LNCAP (cell line): ENCODE measurements around the gene L3MBTL4.

Experiments used
- TF ChIP-seq, protein P1 (sequence below): fragments of 450-650 bp; IDR thresholded peaks from 2 replicates; pipeline ENCODE4 v1.5.1; 2017; ENCODE audit warnings: mild to moderate bottlenecking

Gene L3MBTL4

DNA sequence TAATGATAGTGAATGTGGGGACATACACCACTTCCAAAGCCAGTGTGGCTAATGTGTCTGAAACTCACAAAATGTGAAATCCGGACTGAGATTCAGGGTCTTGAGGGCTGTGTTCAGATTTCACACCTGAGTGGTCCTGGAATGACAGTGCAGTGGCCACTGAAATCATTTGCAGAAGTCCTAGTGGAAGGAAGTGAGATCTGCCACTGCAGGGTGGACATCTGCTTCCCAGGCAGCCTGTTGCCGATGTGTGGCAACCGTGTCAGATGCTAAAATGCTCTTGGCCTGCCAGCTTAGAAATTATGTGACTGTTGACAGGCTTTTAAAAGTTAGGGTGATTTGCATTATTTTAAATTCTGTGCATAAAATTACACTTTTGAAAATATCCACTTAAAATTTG lies 441.6 kb downstream of the L3MBTL4 start:
- TF ChIP-seq, protein P1, sequence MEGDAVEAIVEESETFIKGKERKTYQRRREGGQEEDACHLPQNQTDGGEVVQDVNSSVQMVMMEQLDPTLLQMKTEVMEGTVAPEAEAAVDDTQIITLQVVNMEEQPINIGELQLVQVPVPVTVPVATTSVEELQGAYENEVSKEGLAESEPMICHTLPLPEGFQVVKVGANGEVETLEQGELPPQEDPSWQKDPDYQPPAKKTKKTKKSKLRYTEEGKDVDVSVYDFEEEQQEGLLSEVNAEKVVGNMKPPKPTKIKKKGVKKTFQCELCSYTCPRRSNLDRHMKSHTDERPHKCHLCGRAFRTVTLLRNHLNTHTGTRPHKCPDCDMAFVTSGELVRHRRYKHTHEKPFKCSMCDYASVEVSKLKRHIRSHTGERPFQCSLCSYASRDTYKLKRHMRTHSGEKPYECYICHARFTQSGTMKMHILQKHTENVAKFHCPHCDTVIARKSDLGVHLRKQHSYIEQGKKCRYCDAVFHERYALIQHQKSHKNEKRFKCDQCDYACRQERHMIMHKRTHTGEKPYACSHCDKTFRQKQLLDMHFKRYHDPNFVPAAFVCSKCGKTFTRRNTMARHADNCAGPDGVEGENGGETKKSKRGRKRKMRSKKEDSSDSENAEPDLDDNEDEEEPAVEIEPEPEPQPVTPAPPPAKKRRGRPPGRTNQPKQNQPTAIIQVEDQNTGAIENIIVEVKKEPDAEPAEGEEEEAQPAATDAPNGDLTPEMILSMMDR, result no peak

DNA sequence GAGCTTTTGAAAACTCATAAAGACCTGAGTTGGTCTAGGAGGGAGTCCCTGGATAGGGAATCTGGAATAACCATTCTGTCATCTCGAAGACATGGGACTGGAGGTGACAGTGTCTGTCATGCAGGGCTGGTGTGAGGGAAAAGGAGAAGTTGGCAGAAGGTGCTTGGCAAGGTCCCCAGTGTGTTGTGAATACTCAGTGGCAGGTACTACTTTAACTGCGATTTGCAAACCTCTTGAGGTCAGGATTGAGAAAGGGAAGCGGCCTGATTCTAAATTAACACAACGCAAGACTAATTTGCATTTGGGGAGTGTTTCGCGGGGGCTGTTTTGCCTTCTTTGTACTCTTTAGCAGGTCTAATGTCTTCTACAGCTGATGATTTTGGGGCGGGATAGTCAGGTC lies 442.4 kb downstream of the L3MBTL4 start:
- TF ChIP-seq, protein P1, result no peak

DNA sequence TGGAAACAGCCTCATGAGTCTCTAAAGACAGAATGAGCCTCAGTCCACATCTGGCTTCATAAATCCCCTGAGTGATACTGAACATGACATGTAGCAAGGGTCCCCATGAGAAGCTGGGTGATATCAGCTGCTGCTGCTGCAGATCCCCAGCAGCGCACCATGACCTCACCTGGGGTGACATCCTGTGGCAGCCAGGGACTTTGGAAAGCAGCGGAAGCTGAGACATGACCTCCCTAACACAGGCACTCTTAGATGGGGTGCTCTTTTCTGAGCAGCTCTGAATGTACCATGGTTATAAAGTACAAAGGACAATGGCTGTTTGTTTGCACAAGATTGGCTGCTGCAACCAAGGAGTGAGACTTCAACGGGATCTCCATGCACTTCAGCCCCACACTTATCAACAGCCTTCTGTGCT lies 444.7 kb downstream of the L3MBTL4 start:
- TF ChIP-seq, protein P1, result no peak

DNA sequence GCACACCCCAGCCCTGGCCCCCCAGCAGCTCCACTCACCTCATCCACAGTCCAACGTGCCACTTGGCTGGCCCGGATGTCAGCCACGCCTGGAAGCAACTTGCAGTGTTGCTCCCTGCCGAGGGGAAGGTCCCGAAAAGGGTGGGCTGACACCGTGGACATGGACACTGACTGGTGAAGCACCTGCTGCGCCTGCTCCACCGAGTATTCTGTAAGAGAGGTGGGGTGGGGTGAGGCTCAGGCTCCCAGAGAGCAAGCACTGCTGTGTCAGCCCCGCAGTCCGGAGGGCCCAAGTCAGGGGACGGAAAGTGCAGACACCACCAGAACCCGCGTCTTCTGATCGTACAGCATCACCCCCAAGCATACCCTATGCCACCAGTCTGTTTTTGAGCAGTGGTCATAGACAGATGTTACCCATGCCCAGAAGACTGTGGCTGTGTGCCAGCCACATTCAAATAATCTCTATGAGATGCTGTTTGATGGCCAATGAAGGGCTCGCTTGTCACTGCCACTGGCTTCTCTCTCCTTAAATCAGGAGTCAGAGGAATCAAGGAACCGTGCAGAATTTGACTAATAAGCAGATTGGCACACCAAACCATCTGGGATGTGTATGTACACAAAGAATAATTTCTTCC lies 445.2 kb downstream of the L3MBTL4 start:
- TF ChIP-seq, protein P1, result no peak

DNA sequence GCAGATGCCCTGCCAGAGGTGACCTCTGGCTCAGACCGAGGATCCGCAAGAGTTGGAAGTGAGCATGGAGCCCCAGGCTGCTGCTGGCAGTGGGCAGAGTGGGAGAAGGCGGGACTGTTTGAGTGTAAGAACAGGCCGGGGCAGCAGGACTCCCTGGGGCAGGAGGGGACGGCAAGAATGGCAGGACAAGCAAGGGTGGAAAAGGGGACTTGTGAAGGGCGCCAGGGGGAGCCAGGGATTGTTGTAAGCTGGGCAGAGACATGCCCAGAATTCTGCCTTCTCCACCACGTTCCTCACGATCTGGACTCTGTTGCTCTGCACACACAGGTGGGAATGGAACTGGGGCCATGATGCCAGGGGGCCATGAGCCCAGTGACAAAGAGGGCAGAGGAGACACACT lies 447.0 kb downstream of the L3MBTL4 start:
- TF ChIP-seq, protein P1, result no peak

DNA sequence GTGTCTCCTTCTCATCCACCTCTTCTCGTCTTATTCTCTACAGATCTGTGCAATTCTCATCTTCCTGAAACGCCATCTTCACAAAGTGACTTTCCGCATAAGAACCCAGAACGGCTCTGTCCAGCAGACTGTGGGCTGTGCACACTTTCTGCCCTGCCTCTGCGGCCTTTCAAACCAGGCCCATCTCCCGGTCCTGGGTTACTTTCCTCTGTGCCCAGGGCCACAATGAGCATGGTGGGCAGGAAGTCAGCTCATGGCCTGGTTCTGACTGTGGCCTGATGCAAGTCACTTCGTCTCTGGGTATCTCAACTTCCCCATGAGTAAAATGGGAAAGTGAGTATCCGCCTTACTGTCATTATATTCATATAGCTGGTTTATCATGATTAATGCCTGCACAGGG lies 447.7 kb downstream of the L3MBTL4 start:
- TF ChIP-seq, protein P1, result no peak

DNA sequence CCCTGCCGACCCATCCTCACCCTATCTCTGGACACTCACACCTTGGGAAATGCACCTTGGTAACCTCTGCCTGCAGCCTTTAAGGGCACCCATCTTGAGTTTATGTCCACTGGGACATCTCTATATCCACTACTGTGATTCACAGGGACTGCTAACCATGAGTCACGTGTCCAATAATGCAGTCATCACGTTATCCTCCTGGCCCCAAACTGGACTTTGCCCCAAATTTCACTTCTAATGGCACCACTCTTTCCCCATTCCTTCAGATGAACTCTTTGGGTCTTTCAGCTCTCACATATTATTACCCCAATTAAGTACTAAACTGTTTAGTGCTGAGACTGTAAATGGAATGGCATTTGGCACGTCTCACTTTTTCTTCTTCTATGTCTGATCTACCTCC lies 448.2 kb downstream of the L3MBTL4 start:
- TF ChIP-seq, protein P1, result no peak

DNA sequence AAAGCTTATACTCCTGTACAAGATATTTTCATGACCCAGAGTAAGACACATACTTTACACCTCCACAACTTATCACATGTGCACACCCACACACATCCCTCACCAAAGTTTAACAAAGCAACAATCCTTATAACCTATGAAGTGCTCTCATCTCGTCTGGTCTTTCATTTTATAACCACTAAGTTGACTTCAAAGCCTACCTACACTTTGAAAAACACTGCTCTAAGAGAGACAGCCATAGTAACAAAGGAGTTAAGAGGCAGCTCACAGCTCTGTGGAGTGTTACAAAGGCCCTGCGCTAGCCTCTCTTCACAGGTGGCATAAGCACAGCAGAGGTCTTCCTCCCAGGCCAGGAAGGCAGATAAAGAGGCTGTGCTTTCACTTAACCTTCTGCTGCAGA lies 449.7 kb downstream of the L3MBTL4 start:
- TF ChIP-seq, protein P1, result no peak
